Measurements from ENCODE around the gene GCGR.

- TF ChIP-seq CTCF (IDR thresholded peaks at IDR 0.05) (no peak), RCOR1 (IDR thresholded peaks at IDR 0.05; ENCODE audit: low read depth, low read length) (no peak), CHD4 (IDR thresholded peaks at IDR 0.05; ENCODE audit: borderline replicate concordance) (no peak), MAX (IDR thresholded peaks at IDR 0.05) (no peak), EP300 (IDR thresholded peaks at IDR 0.05) (no peak), EHMT2 (IDR thresholded peaks at IDR 0.05; ENCODE audit: low read depth) (no peak), JUNB (IDR thresholded peaks at IDR 0.05) (no peak), MYC (IDR thresholded peaks at IDR 0.05; ENCODE audit: borderline replicate concordance, low read length) (no peak), EHF (CRISPR knock-in tag; IDR thresholded peaks at IDR 0.05) (no peak)
Observed at GRCh38 chr17:81811705-81812570, 8.0 kb downstream of the GCGR start.
